ENCODE results near the gene MYH3. TPM values are rescaled to one million over a fixed set of nuclear protein-coding genes. Genes with fewer than 3 reads are reported as not detected.

MYH3 gene
- 1 to 10 TPM; 1.6 to 4.0 TPM for total RNA-seq

DNA sequence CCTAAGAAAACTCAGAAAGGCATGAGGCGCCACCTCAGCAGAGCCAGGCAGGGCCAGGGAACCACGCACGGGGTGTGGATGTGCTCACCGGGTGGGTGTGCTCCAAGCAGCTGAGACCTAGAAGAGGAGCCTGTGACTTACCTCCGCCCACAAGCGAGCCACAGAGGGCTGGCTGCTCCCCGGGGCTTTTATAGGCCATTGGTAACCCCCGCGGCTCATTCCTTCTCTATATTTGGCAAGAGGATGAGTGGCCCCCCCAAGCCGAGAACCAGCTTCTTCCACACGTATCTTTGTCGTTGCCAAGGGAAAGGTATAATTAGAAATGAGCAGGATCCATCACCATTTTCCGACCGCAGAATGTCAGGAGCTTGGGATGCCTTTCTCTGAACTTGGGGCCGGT is at the start of gene MYH3:
MYH3 (minus strand) TSS at position 162 of the 400 bp plus-strand sequence. CDS start 2,245 bp downstream, outside the sequence.
- no peaks in the 10 kb centered on the region for H3K9me3 ChIP-seq
- TF ChIP-seq POLR2A (IDR thresholded peaks at IDR 0.05) (no peak), CTCF (IDR thresholded peaks at IDR 0.05) (no peak)
- H3K4me1 ChIP-seq, result no peaks in the 10 kb centered on the region
- H3K27me3 ChIP-seq, result no peaks in the 10 kb centered on the region
- H3K4me3 ChIP-seq, result no peak within 1 kb of the TSS
- DNase-seq (no peak), ATAC-seq (no peak)
- H3K36me3 ChIP-seq (replicated peaks in 1 of 2; ENCODE audit: insufficient read depth in 1 of 2, low read depth in 2 of 2), result no peaks in the 10 kb centered on the region
- 82 to 87% methylated on average over 13 to 15 of the region's 15 CpGs for WGBS, 2 donors
- intact Hi-C loops (cut with DNase I), result no loop called here
- H3K27ac ChIP-seq, result no peak within 1 kb of the TSS

DNA sequence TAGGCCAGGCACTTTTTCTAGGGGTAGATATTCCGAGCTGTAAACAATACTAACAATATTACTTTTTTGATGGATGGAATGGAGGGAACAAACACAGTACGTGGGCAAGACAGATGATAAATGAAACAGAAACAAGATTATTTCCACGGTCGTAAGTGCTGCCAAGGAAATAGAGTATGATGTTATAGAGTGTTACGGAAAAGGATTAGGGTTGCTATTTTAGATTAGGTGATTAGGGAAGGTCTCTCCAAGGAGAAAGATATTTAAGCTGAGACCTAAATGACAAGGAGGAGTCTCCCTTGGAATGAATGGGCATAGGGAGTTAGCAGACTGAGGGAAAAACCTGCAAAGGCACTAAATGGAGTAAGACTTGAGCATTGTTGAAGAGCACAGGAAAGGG is 48.6 kb upstream of the MYH3 start:
- 82 to 83% methylated on average over 5 of the region's 5 CpGs for WGBS, 2 donors

GRCh38 chr17:10702574-10702973 is 45.5 kb upstream of the MYH3 start:
- WGBS, 2 donors, result 55 to 72% methylated on average over 2 of the region's 2 CpGs
- no peak overlapping the region for H3K4me3 ChIP-seq
- TF ChIP-seq CTCF (IDR thresholded peaks at IDR 0.05), result no peak
- no peak for TF ChIP-seq POLR2A (IDR thresholded peaks at IDR 0.05)
- H3K36me3 ChIP-seq (replicated peaks in 1 of 2; ENCODE audit: insufficient read depth in 1 of 2, low read depth in 2 of 2), result peaks cover 0 to 12% of the 10 kb centered on the region in 2 donors
- intact Hi-C loops (cut with DNase I), result no loop called here
- peaks cover 12% of the 10 kb centered on the region for H3K4me1 ChIP-seq
- H3K27me3 ChIP-seq, result no peaks in the 10 kb centered on the region
- ATAC-seq (no peak), DNase-seq (peak in 1 of 4 donors; percentile 5)
- H3K27ac ChIP-seq, result no peak overlapping the region
- no peaks in the 10 kb centered on the region for H3K9me3 ChIP-seq

More for the DNA sequence above, 48.6 kb upstream of the MYH3 start:
- ATAC-seq (no peak), DNase-seq (no peak)
- intact Hi-C loops (cut with DNase I), result no loop called here
- no peak overlapping the region for H3K4me3 ChIP-seq
- no peak overlapping the region for H3K27ac ChIP-seq
- H3K4me1 ChIP-seq, result peaks cover 8% of the 10 kb centered on the region
- H3K36me3 ChIP-seq (replicated peaks in 1 of 2; ENCODE audit: insufficient read depth in 1 of 2, low read depth in 2 of 2), result peaks cover 0 to 20% of the 10 kb centered on the region in 2 donors
- TF ChIP-seq POLR2A (IDR thresholded peaks at IDR 0.05) (no peak), CTCF (IDR thresholded peaks at IDR 0.05) (no peak)
- H3K9me3 ChIP-seq, result no peaks in the 10 kb centered on the region
- no peaks in the 10 kb centered on the region for H3K27me3 ChIP-seq

GRCh38 chr17:10699856-10700255 is 42.7 kb upstream of the MYH3 start:
- WGBS, 2 donors, result 78 to 94% methylated on average over 1 of the region's 1 CpG
- no peak for ATAC-seq
- H3K27ac ChIP-seq, result no peak overlapping the region
- intact Hi-C loops (cut with DNase I), result no loop called here
- H3K4me1 ChIP-seq, result peaks cover 20% of the 10 kb centered on the region
- peaks cover 0 to under 1% of the 10 kb centered on the region in 2 donors for H3K36me3 ChIP-seq (replicated peaks in 1 of 2; ENCODE audit: insufficient read depth in 1 of 2, low read depth in 2 of 2)
- H3K9me3 ChIP-seq, result no peaks in the 10 kb centered on the region
- H3K4me3 ChIP-seq, result no peak overlapping the region
- DNase-seq, result no peak
- H3K27me3 ChIP-seq, result no peaks in the 10 kb centered on the region
- TF ChIP-seq CTCF (IDR thresholded peaks at IDR 0.05) (no peak), POLR2A (IDR thresholded peaks at IDR 0.05) (no peak)

DNA sequence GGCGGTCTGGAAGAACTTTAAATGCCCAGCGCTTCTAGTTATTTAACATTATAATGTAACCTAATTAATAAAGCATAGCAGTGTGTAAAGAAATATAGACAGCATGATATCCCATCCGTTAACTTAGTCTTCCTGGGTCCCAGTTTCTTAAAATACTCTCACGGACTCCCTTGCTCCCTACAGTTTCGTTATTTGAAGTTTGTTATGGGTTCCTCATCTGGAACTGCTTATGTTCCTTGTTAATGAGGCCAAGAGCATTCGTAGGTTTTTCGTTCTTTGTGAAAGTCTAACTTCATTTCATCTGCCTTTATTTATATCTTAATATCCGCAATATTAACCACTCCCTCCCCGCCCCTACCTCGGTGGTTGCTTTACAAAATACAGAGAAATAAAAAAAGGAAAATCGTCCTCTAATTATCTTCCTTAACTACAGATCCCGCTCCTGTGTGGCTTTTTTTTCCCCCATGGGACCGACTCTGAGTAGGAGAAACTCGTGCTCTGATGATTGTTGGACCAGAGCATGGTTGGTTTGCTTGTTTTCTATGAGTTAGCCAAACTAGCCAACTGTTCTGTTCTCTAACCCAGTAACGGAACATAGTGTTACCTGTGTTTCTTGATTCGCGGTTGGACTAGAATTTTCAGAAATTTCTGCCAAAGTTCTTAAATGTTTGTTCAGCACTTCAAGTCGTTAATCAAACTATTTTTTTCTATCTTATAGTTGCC is 41.1 kb upstream of the MYH3 start:
- Histone ChIP-seq H3K36me3 (replicated peaks in 1 of 2; ENCODE audit: insufficient read depth in 1 of 2, low read depth in 2 of 2) (peaks cover 0 to 6% of the 10 kb centered on the region in 2 donors), H3K27me3 (no peaks in the 10 kb centered on the region), H3K27ac (peak overlapping the region; percentile 85 to 95 (median 91)), H3K4me1 (peaks cover 20% of the 10 kb centered on the region), H3K9me3 (no peaks in the 10 kb centered on the region), H3K4me3 (peak overlapping the region; percentile 83 to 97)
- TF ChIP-seq CTCF (IDR thresholded peaks at IDR 0.05), result no peak
- no peak for TF ChIP-seq POLR2A (IDR thresholded peaks at IDR 0.05)
- 0 to 3% methylated on average over 18 of the region's 18 CpGs for WGBS, 2 donors
- intact Hi-C loops (cut with DNase I), result no loop called here
- DNase-seq (peak in 1 of 4 donors; percentile 8), ATAC-seq (no peak)

All from body of pancreas (tissue), 4 donors.